HG03103 (cell line): ENCODE data around the gene ACTN2.
A peak's percentile ranks its signal among the peaks of the same experiment; 100 is the strongest.

ENCODE experiments used
- ATAC-seq: cut with Tn5 transposase; IDR thresholded peaks from one replicate; pipeline ENCODE4 v1.9.1; 2021; ENCODE audit warnings: low read depth; ENCODE audit not compliant: unreplicated experiment

ACTN2 gene

GRCh38 chr1:236734141-236734765, 48.0 kb downstream of the ACTN2 start:
- ATAC-seq: no peak

- ATAC-seq: no peak
Observed at GRCh38 chr1:236736761-236737160, 50.5 kb downstream of the ACTN2 start.

GRCh38 chr1:236741753-236742152, 55.5 kb downstream of the ACTN2 start:
- ATAC-seq: no peak

GRCh38 chr1:236742421-236743160, 56.3 kb downstream of the ACTN2 start:
- ATAC-seq: no peak

GRCh38 chr1:236744533-236744932, 58.2 kb downstream of the ACTN2 start:
- ATAC-seq: no peak

- ATAC-seq: no peak
Observed at GRCh38 chr1:236746785-236747184, 60.5 kb downstream of the ACTN2 start.

GRCh38 chr1:236747311-236747985, 61.1 kb downstream of the ACTN2 start:
- no peak for ATAC-seq

- ATAC-seq: no peak
Observed at GRCh38 chr1:236748268-236748870, 62.1 kb downstream of the ACTN2 start.

- ATAC-seq: no peak
Observed at GRCh38 chr1:236750928-236751327, 64.6 kb downstream of the ACTN2 start.

- no peak for ATAC-seq
Observed at GRCh38 chr1:236751385-236751784, 65.1 kb downstream of the ACTN2 start.

- no peak for ATAC-seq
Observed at GRCh38 chr1:236751935-236752334, 65.6 kb downstream of the ACTN2 start.

GRCh38 chr1:236753516-236753915, 67.2 kb downstream of the ACTN2 start:
- no peak for ATAC-seq

GRCh38 chr1:236753964-236754363, 67.7 kb downstream of the ACTN2 start:
- no peak for ATAC-seq

GRCh38 chr1:236754525-236755210, 68.4 kb downstream of the ACTN2 start:
- ATAC-seq: no peak

- no peak for ATAC-seq
Observed at GRCh38 chr1:236757640-236758039, 71.3 kb downstream of the ACTN2 start.

- ATAC-seq: peak; percentile 50
Observed at GRCh38 chr1:236759252-236759859, 73.1 kb downstream of the ACTN2 start.

GRCh38 chr1:236760480-236760879, 74.2 kb downstream of the ACTN2 start:
- ATAC-seq: no peak

GRCh38 chr1:236760986-236761385, 74.7 kb downstream of the ACTN2 start:
- ATAC-seq: no peak

GRCh38 chr1:236761397-236762132, 75.3 kb downstream of the ACTN2 start:
- ATAC-seq: no peak

- ATAC-seq: no peak
Observed at GRCh38 chr1:236762410-236762809, 76.1 kb downstream of the ACTN2 start.
